Left ventricle myocardium inferior (tissue), 1 donor: Measurements from ENCODE around the gene PAH. TPM values are rescaled to one million over a fixed set of nuclear protein-coding genes. Genes with fewer than 3 reads are reported as not detected.

Experiments
- DNase-seq: peaks from one replicate; pipeline ENCODE4 v3.0.0-alpha.2; 2020
- H3K27ac ChIP-seq: fragments of 200-600 bp; replicated peaks from 2 replicates; pipeline ENCODE4 v1.8.0; 2021
- H3K27me3 ChIP-seq: fragments of 200-600 bp; 2 replicates; pipeline ENCODE4 v1.8.0; 2021; ENCODE audit warnings: low read depth
- H3K36me3 ChIP-seq: fragments of 200-600 bp; 2 replicates; pipeline ENCODE4 v1.8.0; 2021
- H3K4me1 ChIP-seq: fragments of 200-600 bp; 2 replicates; pipeline ENCODE4 v1.8.0; 2021
- H3K4me3 ChIP-seq: fragments of 200-600 bp; 2 replicates; pipeline ENCODE4 v1.8.0; 2021; ENCODE audit warnings: mild to moderate bottlenecking, moderate library complexity
- H3K9me3 ChIP-seq: fragments of 200-600 bp; replicated peaks from 2 replicates; pipeline ENCODE4 v1.8.0; 2021
- intact Hi-C: fragments of 100-400 bp; cut with micrococcal nuclease; formaldehyde crosslinking; loops from one replicate; pipeline ENCODE4 v1.11.0; 2022
- total RNA-seq: library from RNA; stranded (reverse); fragmentation: NEBNext Ultra II Directional; extraction: Animal tissue kit (Norgen Biotek cat#: 25700); gene quantifications from one replicate; pipeline ENCODE4 v1.2.1, GENCODE V29; 2021
- TF ChIP-seq, protein P1 (sequence below): fragments of 200-600 bp; IDR thresholded peaks from 2 replicates; pipeline ENCODE4 v1.8.0; 2021; ENCODE audit warnings: antibody characterized with exemption, mild to moderate bottlenecking, borderline replicate concordance
- donor health status: DM: no; HTN: yes; CAD: no; lungs with severe emphysema.

Gene PAH
- total RNA-seq, 1 donor from 2014 or later: not detected

DNA sequence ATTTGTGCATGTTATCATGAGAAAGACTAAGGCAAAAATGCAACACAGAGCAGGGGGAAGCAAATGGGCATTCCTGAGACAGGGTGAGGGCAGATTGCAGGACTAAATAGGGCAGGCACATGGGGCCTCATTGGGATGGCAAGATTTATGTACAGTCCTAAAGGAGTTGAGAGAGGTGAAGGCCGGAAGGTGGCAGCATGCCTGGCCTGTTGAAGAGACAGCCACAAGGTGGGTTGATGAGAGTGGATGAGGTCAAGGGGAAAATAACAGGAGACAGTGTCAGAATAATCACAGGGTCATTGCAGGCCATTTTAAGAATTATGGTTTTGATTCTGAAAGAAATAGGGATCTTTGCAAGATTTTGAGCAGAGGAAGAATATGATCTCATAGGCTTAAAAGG lies 21.0 kb downstream of the PAH start:
- Histone ChIP-seq H3K9me3 (no peaks in the 10 kb centered on the region), H3K36me3 (no peaks in the 10 kb centered on the region), H3K4me3 (no peak overlapping the region), H3K27ac (no peak overlapping the region), H3K4me1 (no peaks in the 10 kb centered on the region), H3K27me3 (peaks cover 15% of the 10 kb centered on the region)
- intact Hi-C loops: no loop called here
- DNase-seq: no peak
- TF ChIP-seq, protein P1, sequence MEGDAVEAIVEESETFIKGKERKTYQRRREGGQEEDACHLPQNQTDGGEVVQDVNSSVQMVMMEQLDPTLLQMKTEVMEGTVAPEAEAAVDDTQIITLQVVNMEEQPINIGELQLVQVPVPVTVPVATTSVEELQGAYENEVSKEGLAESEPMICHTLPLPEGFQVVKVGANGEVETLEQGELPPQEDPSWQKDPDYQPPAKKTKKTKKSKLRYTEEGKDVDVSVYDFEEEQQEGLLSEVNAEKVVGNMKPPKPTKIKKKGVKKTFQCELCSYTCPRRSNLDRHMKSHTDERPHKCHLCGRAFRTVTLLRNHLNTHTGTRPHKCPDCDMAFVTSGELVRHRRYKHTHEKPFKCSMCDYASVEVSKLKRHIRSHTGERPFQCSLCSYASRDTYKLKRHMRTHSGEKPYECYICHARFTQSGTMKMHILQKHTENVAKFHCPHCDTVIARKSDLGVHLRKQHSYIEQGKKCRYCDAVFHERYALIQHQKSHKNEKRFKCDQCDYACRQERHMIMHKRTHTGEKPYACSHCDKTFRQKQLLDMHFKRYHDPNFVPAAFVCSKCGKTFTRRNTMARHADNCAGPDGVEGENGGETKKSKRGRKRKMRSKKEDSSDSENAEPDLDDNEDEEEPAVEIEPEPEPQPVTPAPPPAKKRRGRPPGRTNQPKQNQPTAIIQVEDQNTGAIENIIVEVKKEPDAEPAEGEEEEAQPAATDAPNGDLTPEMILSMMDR: no peak

DNA sequence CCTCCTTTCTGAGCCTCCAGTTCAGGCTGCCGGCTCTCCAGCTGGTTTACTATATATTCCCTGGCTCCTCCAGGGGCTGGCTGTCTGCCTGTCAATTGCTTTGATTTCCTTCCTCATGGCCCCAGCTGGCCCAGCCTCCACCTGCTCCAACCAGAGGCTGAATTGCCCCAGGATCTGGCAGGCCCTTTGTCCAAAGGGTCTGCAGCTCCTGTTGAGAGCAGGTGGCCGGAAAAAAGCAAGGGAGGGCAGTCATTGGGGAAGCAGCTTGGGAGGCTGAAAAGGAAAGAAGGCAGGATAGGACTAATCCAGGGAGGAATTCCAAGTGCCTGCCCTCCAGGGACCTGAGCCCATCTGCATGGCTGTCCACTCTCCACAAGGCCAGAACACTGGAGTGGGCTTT lies 25.3 kb downstream of the PAH start:
- no peaks in the 10 kb centered on the region for H3K4me1 ChIP-seq
- DNase-seq: no peak
- TF ChIP-seq, protein P1: no peak

DNA sequence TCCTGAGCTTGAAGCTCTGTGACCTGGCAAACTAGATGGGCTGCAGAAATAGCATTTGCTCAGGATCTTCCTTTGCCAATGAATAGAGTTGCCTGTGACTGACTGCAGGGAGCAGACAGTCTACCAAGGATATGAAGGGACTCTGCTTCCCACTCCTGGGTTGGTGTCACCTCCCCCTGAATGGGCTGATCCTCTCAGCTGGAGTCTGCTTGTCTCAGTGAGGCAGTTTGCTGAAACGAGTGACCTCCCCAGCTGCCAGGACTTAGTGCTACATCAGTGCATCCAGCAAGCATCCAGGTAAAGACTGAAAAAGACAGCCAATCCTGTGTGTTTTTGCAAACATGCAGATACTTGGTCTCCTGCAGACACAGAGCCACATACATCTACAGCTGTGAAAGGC lies 28.5 kb downstream of the PAH start:
- Histone ChIP-seq H3K4me3 (no peak overlapping the region), H3K4me1 (no peaks in the 10 kb centered on the region), H3K27me3 (peaks cover 67% of the 10 kb centered on the region), H3K27ac (no peak overlapping the region), H3K9me3 (no peaks in the 10 kb centered on the region), H3K36me3 (no peaks in the 10 kb centered on the region)
- TF ChIP-seq, protein P1: no peak
- intact Hi-C loops: no loop called here
- DNase-seq: no peak

More for the DNA sequence above, 25.3 kb downstream of the PAH start:
- no peaks in the 10 kb centered on the region for H3K36me3 ChIP-seq
- H3K27ac ChIP-seq: no peak overlapping the region
- H3K4me3 ChIP-seq: no peak overlapping the region
- H3K9me3 ChIP-seq: no peaks in the 10 kb centered on the region
- intact Hi-C loops: no loop called here
- H3K27me3 ChIP-seq: peaks cover 35% of the 10 kb centered on the region

DNA sequence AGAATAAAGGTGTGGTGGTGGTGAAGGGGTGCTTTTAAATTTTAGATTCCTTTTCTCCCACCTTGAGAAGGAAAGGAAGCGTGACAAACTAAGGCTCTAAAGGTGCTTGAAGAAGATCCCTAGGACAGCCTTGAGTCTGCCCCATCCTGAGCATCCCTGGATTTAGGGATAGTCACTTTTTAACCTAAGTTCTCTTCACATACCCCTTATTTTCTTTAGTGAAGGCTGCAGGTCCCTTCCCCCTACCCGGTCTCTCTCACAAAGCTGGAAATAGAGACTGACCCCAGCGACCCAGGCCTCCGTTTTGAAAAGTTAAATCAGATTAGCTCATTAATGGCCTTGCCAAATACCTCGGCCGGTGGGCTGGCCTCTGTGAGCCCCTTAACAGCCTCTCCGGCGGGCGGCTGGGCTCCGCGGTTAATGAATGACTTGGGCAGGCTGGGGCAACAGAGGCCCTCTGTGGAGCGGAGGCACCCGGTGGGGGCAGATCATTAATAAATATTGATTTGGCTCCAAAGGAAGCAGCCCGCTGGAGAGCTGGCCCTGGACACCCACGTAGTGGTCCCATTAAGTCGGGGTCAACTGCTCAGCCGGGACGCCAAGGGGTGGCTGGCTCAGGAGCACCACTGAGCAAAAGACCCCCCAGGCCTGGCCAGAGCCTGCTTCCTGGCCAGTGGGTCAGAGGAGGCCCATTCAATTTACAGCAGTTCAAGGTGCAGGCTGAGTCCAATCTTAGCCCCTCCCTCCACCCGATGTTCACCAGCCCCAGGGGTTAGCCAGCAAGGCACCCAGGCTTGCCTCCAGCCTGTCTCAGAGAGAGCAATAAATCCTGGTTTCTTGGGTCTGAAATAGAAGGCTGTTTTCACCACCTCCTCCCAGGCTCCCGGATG lies 31.8 kb downstream of the PAH start:
- TF ChIP-seq, protein P1: no peak
- intact Hi-C loops: no loop called here
- no peak overlapping the region for H3K4me3 ChIP-seq

DNA sequence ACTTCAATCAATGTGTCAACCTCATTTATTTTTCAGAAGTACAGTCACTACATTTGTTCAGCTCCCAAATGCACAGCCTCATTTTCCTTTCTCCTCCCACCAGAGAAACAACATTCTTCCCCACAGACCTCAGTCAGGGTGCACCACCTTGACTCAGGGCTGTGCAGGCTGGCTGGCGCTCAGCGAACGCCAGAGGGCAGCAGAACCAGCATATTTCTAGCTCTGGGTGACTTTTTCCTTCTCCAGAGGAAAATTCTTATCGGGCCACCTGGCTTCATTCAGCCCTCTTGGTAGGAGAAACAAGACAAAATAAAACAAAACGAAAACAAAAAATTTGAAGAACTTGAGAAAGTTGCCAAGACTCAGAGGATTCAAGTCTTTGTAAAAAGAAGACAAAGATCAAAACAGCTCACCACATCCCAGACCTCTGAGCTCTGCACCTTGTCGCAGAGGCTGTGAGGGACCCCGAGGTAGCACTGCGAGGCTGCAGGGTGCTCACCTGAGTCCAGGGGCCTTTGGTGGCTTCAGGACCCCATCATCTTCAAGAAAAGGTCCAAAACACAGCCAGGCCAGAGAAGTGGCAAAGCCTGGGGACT lies 33.7 kb downstream of the PAH start:
- Histone ChIP-seq H3K27ac (no peak overlapping the region), H3K27me3 (peaks cover 75% of the 10 kb centered on the region), H3K4me3 (no peak overlapping the region), H3K4me1 (no peaks in the 10 kb centered on the region), H3K9me3 (no peaks in the 10 kb centered on the region), H3K36me3 (no peaks in the 10 kb centered on the region)
- TF ChIP-seq, protein P1: peak; percentile 81
- intact Hi-C loops: no loop called here
- DNase-seq: peak; percentile 24

More for the DNA sequence above, 31.8 kb downstream of the PAH start:
- Histone ChIP-seq H3K27ac (no peak overlapping the region), H3K9me3 (no peaks in the 10 kb centered on the region), H3K36me3 (no peaks in the 10 kb centered on the region), H3K4me1 (no peaks in the 10 kb centered on the region), H3K27me3 (peaks cover 64% of the 10 kb centered on the region)
- no peak for DNase-seq
